Nephron (organoid): ENCODE measurements around the gene GIMAP1.

Experiments
- H3K27ac Mint-ChIP-seq, 3 experiments: 2 replicates each; pipeline ENCODE4 v1.8.0; 2020; ENCODE audit warnings: mixed read lengths in 3 of 3, mild to moderate bottlenecking in 2 of 3, moderate library complexity in 1 of 3
- H3K27me3 Mint-ChIP-seq: 2 replicates; pipeline ENCODE4 v1.8.0; 2021; ENCODE audit warnings: low read depth, mild to moderate bottlenecking, moderate library complexity, mixed read lengths
- H3K36me3 Mint-ChIP-seq: 2 replicates; pipeline ENCODE4 v1.8.0; 2020; ENCODE audit warnings: low read depth, mixed read lengths
- H3K4me1 Mint-ChIP-seq: 2 replicates; pipeline ENCODE4 v1.8.0; 2020; ENCODE audit warnings: mixed read lengths
- H3K4me3 Mint-ChIP-seq, 3 experiments: 2 replicates each; pipeline ENCODE4 v1.8.0; 2020; ENCODE audit warnings: mild to moderate bottlenecking in 3 of 3, mixed read lengths in 3 of 3, moderate library complexity in 2 of 3
- H3K9me3 Mint-ChIP-seq: 2 replicates; pipeline ENCODE4 v1.8.0; 2020; ENCODE audit warnings: mixed read lengths
- CTCF ChIP-seq, 3 experiments: fragments of 200-600 bp; sonication (generic); IDR thresholded peaks; one replicate each; pipeline ENCODE4 v1.5.0; 2021; ENCODE audit warnings: antibody characterized with exemption in 3 of 3; ENCODE audit not compliant: unreplicated experiment in 3 of 3

Gene GIMAP1

GRCh38 chr7:150735596-150736358, 19.4 kb downstream of the GIMAP1 start:
- Mint-ChIP-seq H3K4me3 (no peak overlapping the region), H3K36me3 (no peaks in the 10 kb centered on the region), H3K4me1 (no peaks in the 10 kb centered on the region), H3K9me3 (no peaks in the 10 kb centered on the region), H3K27me3 (peaks cover 22% of the 10 kb centered on the region), H3K27ac (no peak overlapping the region)
- no peak for TF ChIP-seq CTCF (IDR thresholded peaks at IDR 0.05; ENCODE audit: unreplicated experiment in 3 of 3)

GRCh38 chr7:150736864-150737263, 20.5 kb downstream of the GIMAP1 start:
- Mint-ChIP-seq H3K4me3 (no peak overlapping the region), H3K4me1 (no peaks in the 10 kb centered on the region), H3K36me3 (no peaks in the 10 kb centered on the region), H3K27ac (no peak overlapping the region), H3K9me3 (no peaks in the 10 kb centered on the region), H3K27me3 (peaks cover 28% of the 10 kb centered on the region)
- TF ChIP-seq CTCF (IDR thresholded peaks at IDR 0.05; ENCODE audit: unreplicated experiment in 3 of 3), result no peak

- H3K36me3 Mint-ChIP-seq, result no peaks in the 10 kb centered on the region
- no peaks in the 10 kb centered on the region for H3K4me1 Mint-ChIP-seq
- peaks cover 31% of the 10 kb centered on the region for H3K27me3 Mint-ChIP-seq
- H3K27ac Mint-ChIP-seq, result no peak within 1 kb of the TSS
- no peaks in the 10 kb centered on the region for H3K9me3 Mint-ChIP-seq
- H3K4me3 Mint-ChIP-seq, result no peak within 1 kb of the TSS
- TF ChIP-seq CTCF (IDR thresholded peaks at IDR 0.05; ENCODE audit: unreplicated experiment in 3 of 3), result no peak
Observed at GRCh38 chr7:150737265-150738055, 21.0 kb downstream of the GIMAP1 start, which contains the start of gene GIMAP5. Gene GIMAP5, plus strand, starts transcription at chr7:150737418. Its CDS starts 3,467 bp downstream, at chr7:150740885.

- no peaks in the 10 kb centered on the region for H3K4me1 Mint-ChIP-seq
- H3K27me3 Mint-ChIP-seq, result peaks cover 31% of the 10 kb centered on the region
- H3K36me3 Mint-ChIP-seq, result no peaks in the 10 kb centered on the region
- no peak overlapping the region for H3K27ac Mint-ChIP-seq
- no peak overlapping the region for H3K4me3 Mint-ChIP-seq
- H3K9me3 Mint-ChIP-seq, result no peaks in the 10 kb centered on the region
- no peak for TF ChIP-seq CTCF (IDR thresholded peaks at IDR 0.05; ENCODE audit: unreplicated experiment in 3 of 3)
Observed at GRCh38 chr7:150738092-150738491, 21.7 kb downstream of the GIMAP1 start.

- Mint-ChIP-seq H3K4me3 (no peak overlapping the region), H3K27ac (no peak overlapping the region), H3K27me3 (peaks cover 28% of the 10 kb centered on the region), H3K9me3 (no peaks in the 10 kb centered on the region), H3K36me3 (no peaks in the 10 kb centered on the region), H3K4me1 (peaks cover 4% of the 10 kb centered on the region)
- TF ChIP-seq CTCF (IDR thresholded peaks at IDR 0.05; ENCODE audit: unreplicated experiment in 3 of 3), result no peak
Observed at GRCh38 chr7:150738591-150739001, 22.2 kb downstream of the GIMAP1 start.
